Spleen (tissue), 11 donors: ENCODE data around the gene ERICH2. TPM values are rescaled to one million over a fixed set of nuclear protein-coding genes. Genes with fewer than 3 reads are reported as not detected.

Experiments used
- DNase-seq: peaks from one replicate; pipeline ENCODE4 v3.0.0-alpha.2; 2020
- H3K27ac ChIP-seq, 8 donors: fragments of 200-600 bp; sonication (generic) in 7 of 8; 1 replicate in 4 of 8; 2 replicates in 4 of 8; pipeline versions ENCODE4 v1.5.0 to v1.8.0; 2016 to 2021; ENCODE audit warnings: inconsistent platforms in 4 of 8, mild to moderate bottlenecking in 4 of 8, moderate library complexity in 1 of 8
- H3K27me3 ChIP-seq, 7 donors: fragments of 200-600 bp; sonication (generic) in 6 of 7; replicated peaks in 1 of 7; 1 replicate in 4 of 7; 2 replicates in 3 of 7; pipeline versions ENCODE4 v1.5.0 to v1.8.0; 2016 to 2021; ENCODE audit warnings: inconsistent platforms in 3 of 7, mild to moderate bottlenecking in 1 of 7
- H3K36me3 ChIP-seq, 6 donors: fragments of 200-600 bp; sonication (generic) in 5 of 6; 1 replicate in 4 of 6; 2 replicates in 2 of 6; pipeline versions ENCODE4 v1.5.0 to v1.8.0; 2016 to 2021; ENCODE audit warnings: inconsistent platforms in 2 of 6
- H3K4me1 ChIP-seq, 6 donors: fragments of 200-600 bp; sonication (generic) in 5 of 6; 1 replicate in 3 of 6; 2 replicates in 3 of 6; pipeline versions ENCODE4 v1.5.0 to v1.8.0; 2016 to 2021; ENCODE audit warnings: inconsistent platforms in 3 of 6
- H3K4me3 ChIP-seq, 8 donors: fragments of 200-600 bp; sonication (generic) in 7 of 8; 1 replicate in 4 of 8; 2 replicates in 4 of 8; pipeline versions ENCODE4 v1.5.0 to v1.8.0; 2016 to 2021; ENCODE audit warnings: inconsistent platforms in 4 of 8, mild to moderate bottlenecking in 4 of 8, moderate library complexity in 2 of 8
- H3K9me3 ChIP-seq, 8 donors: fragments of 200-600 bp; sonication (generic) in 7 of 8; 1 replicate in 4 of 8; 2 replicates in 4 of 8; pipeline versions ENCODE4 v1.5.0 to v1.8.0; 2016 to 2021; ENCODE audit warnings: inconsistent platforms in 4 of 8
- POLR2A ChIP-seq, 3 donors: fragments of 450-650 bp; IDR thresholded peaks; one replicate each; pipeline ENCODE4 v1.5.1; 2017; ENCODE audit warnings: antibody characterized with exemption in 3 of 3, mild to moderate bottlenecking in 1 of 3
- POLR2AphosphoS5 ChIP-seq, 3 donors: sonication (generic); formaldehyde crosslinking; IDR thresholded peaks; one replicate each; pipeline ENCODE4 v1.5.1; 2017; ENCODE audit warnings: antibody characterized with exemption in 3 of 3
- WGBS, 5 donors: extraction: QIAGEN DNeasy Blood & Tissue Kit in 3 of 5; methylation state at CpG; one replicate each; pipeline versions ENCODE4 v1.1.5 to v1.1.7; 2013 to 2018; 5-methylcytosine and 5-hydroxymethylcytosine counted together
- intact Hi-C: fragments of 100-400 bp; cut with DNase I; formaldehyde crosslinking; loops from one replicate; pipeline ENCODE4 v1.15.0; 2023; ENCODE audit warnings: low total_unique reads
- polyA plus RNA-seq, 3 donors: library from polyadenylated mRNA; stranded (reverse); fragments of 200-250 nt; gene quantifications; one replicate each; pipeline ENCODE4 v1.2.1, GENCODE V29; 2013
- total RNA-seq, 7 donors: library from RNA; depleted of rRNA in 3 of 7; stranded (reverse); fragments of >200 nt in 3 of 7; fragmentation: NEBNext Ultra II Directional in 4 of 7; extraction: Animal tissue kit (Norgen Biotek cat#: 25700) in 4 of 7; gene quantifications; one replicate each; pipeline versions ENCODE4 v1.1.0 to v1.2.1, GENCODE V29; 2016 to 2021
- TF ChIP-seq, protein P1 (sequence below), 11 experiments: fragments of 200-600 bp in 7 of 11; fragments of 450-650 bp in 4 of 11; sonication (generic) in 4 of 11; IDR thresholded peaks in 8 of 11; conservative IDR thresholded peaks in 3 of 11; 1 replicate in 7 of 11; 2 replicates in 4 of 11; pipeline versions ENCODE4 v1.4.0 to v1.8.0; 2016 to 2021; ENCODE audit warnings: antibody characterized with exemption in 11 of 11, inconsistent platforms in 4 of 11, mild to moderate bottlenecking in 1 of 11
- donor health status: healthy with polysubstance abuse.
- donor health status: DM: no; HTN: no; CAD: no; lungs with moderate emphysema.
- donor health status: DM: no; HTN: no; CAD: no.
- donor health status: Bipolar disorder and iron deficiency.
- donor health status: healthy.
- donor health status: DM: no; HTN: no; CAD: no.
- donor health status: DM: yes; HTN: yes; CAD: no.

The ERICH2 gene
- total and polyA plus RNA-seq, 10 donors = 0.14 TPM; not detected in 9

DNA sequence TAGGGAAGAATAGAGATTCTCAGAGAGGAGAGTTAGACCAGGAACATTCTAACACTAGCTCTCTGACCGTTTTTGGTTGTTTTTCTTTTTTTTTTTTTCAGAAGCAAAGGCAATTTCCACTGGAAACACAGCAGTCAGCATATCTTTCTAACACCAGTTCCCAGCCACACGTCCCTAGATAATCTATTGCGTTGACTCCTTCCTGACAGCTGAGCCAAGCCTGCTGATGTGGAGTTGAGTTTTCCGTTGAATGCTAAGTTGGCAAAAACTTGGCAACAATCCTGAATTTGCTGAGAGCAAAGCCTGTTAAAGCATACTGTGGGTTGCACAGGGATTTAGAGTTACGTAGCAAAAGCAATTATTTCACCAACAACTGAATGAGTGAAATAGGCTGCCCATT lies 65.8 kb downstream of the ERICH2 start:
- Histone ChIP-seq H3K36me3 (no peaks in the 10 kb centered on the region), H3K4me1 (no peaks in the 10 kb centered on the region), H3K9me3 (no peaks in the 10 kb centered on the region), H3K27ac (no peak overlapping the region), H3K4me3 (no peak overlapping the region), H3K27me3 (peaks cover 0 to 19% (median 0%) of the 10 kb centered on the region in 7 donors)
- no peak for TF ChIP-seq POLR2AphosphoS5 (IDR thresholded peaks at IDR 0.05)
- TF ChIP-seq, protein P1, sequence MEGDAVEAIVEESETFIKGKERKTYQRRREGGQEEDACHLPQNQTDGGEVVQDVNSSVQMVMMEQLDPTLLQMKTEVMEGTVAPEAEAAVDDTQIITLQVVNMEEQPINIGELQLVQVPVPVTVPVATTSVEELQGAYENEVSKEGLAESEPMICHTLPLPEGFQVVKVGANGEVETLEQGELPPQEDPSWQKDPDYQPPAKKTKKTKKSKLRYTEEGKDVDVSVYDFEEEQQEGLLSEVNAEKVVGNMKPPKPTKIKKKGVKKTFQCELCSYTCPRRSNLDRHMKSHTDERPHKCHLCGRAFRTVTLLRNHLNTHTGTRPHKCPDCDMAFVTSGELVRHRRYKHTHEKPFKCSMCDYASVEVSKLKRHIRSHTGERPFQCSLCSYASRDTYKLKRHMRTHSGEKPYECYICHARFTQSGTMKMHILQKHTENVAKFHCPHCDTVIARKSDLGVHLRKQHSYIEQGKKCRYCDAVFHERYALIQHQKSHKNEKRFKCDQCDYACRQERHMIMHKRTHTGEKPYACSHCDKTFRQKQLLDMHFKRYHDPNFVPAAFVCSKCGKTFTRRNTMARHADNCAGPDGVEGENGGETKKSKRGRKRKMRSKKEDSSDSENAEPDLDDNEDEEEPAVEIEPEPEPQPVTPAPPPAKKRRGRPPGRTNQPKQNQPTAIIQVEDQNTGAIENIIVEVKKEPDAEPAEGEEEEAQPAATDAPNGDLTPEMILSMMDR (IDR thresholded peaks at IDR 0.05 in 8 of 11, conservative IDR thresholded peaks at IDR 0.05 in 3 of 11) = no peak
- no peak for TF ChIP-seq POLR2A (IDR thresholded peaks at IDR 0.05)
- no peak for DNase-seq
- 55 to 73% (median 61%) methylated on average over 5 of the region's 5 CpGs for WGBS, 5 donors
- intact Hi-C loops = no loop called here

DNA sequence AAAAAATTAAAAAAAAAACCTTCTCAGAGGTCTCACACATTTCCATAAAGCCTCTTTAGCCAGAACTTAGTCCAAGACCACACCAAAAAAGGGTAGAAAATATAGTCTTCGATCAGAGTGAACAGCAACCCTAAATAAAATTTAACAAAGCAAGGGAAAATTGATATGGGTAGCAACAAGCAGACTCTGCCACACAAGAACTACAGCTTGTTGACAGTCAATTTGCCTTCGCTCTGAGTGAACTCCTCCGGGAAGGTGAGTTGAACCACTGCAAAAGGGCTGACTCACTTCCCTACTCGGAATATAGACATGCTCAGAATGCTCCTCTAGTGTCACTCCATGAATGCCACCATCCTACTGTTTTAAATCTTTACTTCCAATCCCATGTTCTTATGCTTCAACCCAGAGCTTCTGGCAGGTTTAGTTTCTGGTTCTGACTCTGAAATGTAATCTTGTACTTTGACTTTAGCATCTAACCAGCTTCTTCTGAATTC lies 70.6 kb downstream of the ERICH2 start:
- H3K4me1 ChIP-seq = no peaks in the 10 kb centered on the region
- H3K9me3 ChIP-seq = no peaks in the 10 kb centered on the region
- H3K36me3 ChIP-seq = no peaks in the 10 kb centered on the region
- TF ChIP-seq POLR2A (IDR thresholded peaks at IDR 0.05) = no peak
- no peak for TF ChIP-seq POLR2AphosphoS5 (IDR thresholded peaks at IDR 0.05)
- TF ChIP-seq, protein P1 (IDR thresholded peaks at IDR 0.05 in 8 of 11, conservative IDR thresholded peaks at IDR 0.05 in 3 of 11) = no peak
- intact Hi-C loops = no loop called here
- WGBS, 5 donors = 66 to 77% (median 70%) methylated on average over 4 of the region's 4 CpGs
- DNase-seq = no peak
- no peak overlapping the region for H3K27ac ChIP-seq
- H3K4me3 ChIP-seq = no peak overlapping the region
- peaks cover 0 to 12% (median 0%) of the 10 kb centered on the region in 7 donors for H3K27me3 ChIP-seq

DNA sequence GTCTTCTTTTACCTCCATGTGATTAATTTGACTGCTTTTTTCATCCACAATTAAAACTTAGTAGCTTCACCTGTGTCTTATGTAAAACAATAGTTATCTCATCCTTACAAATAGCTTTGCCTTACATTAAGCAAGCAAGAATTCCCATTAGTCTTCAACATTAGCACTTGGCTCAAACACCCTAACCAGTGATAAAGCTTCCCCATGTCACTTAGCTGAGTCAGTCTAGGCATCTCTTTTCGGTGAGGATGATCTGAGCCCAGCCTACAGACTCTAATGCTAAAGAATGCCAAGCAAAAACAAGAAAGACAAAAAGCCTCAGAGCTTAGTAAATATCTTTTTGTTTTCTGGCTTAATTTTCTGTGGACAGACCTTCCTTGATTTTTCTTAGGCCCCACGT lies 72.6 kb downstream of the ERICH2 start:
- H3K4me1 ChIP-seq = no peaks in the 10 kb centered on the region
- peaks cover 0 to 7% (median 0%) of the 10 kb centered on the region in 7 donors for H3K27me3 ChIP-seq
- TF ChIP-seq POLR2AphosphoS5 (IDR thresholded peaks at IDR 0.05) (no peak), POLR2A (IDR thresholded peaks at IDR 0.05) (no peak)
- TF ChIP-seq, protein P1 (IDR thresholded peaks at IDR 0.05 in 8 of 11, conservative IDR thresholded peaks at IDR 0.05 in 3 of 11) = no peak
- WGBS, 5 donors = 79 to 87% (median 82%) methylated on average over 2 of the region's 2 CpGs
- H3K4me3 ChIP-seq = no peak overlapping the region
- no peak for DNase-seq
- no peaks in the 10 kb centered on the region for H3K9me3 ChIP-seq
- H3K27ac ChIP-seq = no peak overlapping the region
- intact Hi-C loops = no loop called here
- no peaks in the 10 kb centered on the region for H3K36me3 ChIP-seq

DNA sequence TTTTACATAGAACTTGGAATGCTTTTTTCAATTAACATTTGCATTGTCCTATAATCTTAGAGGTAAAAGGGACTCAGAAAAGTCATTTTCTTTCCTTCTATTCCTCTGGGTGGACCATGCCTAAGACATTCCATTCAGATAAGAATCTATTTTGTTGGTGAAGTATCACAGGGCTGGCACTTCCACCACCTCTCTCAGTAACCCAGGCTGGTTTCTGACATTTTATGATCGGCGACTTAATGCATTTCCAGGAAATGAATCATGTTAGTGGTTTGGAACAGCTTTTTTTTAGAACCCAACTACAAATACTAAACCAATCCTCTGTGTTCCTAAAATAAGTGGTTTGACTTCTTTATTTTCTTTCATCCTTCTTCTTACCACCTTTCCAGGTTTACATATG lies 73.5 kb downstream of the ERICH2 start:
- TF ChIP-seq, protein P1 (IDR thresholded peaks at IDR 0.05 in 8 of 11, conservative IDR thresholded peaks at IDR 0.05 in 3 of 11) = no peak
- TF ChIP-seq POLR2A (IDR thresholded peaks at IDR 0.05) (no peak), POLR2AphosphoS5 (IDR thresholded peaks at IDR 0.05) (no peak)
- Histone ChIP-seq H3K36me3 (no peaks in the 10 kb centered on the region), H3K9me3 (no peaks in the 10 kb centered on the region), H3K27me3 (peaks cover 0 to 7% (median 0%) of the 10 kb centered on the region in 7 donors), H3K4me1 (no peaks in the 10 kb centered on the region), H3K27ac (no peak overlapping the region), H3K4me3 (no peak overlapping the region)
- DNase-seq = no peak
- intact Hi-C loops = no loop called here
- WGBS, 5 donors = 3 to 22% (median 14%) methylated on average over 2 of the region's 2 CpGs
